Activated naive CD8-positive, alpha-beta T cell treated with anti-CD3 and anti-CD28 coated beads, Interleukin-2, amount 50 U/mL, for 16 hours (primary cell): ENCODE measurements around the gene KCTD18.

Experiments used
- DNase-seq: peaks from one replicate; pipeline ENCODE4 v3.0.0-alpha.2; 2020; ENCODE audit warnings: low read depth, low spot score

Gene KCTD18

DNA sequence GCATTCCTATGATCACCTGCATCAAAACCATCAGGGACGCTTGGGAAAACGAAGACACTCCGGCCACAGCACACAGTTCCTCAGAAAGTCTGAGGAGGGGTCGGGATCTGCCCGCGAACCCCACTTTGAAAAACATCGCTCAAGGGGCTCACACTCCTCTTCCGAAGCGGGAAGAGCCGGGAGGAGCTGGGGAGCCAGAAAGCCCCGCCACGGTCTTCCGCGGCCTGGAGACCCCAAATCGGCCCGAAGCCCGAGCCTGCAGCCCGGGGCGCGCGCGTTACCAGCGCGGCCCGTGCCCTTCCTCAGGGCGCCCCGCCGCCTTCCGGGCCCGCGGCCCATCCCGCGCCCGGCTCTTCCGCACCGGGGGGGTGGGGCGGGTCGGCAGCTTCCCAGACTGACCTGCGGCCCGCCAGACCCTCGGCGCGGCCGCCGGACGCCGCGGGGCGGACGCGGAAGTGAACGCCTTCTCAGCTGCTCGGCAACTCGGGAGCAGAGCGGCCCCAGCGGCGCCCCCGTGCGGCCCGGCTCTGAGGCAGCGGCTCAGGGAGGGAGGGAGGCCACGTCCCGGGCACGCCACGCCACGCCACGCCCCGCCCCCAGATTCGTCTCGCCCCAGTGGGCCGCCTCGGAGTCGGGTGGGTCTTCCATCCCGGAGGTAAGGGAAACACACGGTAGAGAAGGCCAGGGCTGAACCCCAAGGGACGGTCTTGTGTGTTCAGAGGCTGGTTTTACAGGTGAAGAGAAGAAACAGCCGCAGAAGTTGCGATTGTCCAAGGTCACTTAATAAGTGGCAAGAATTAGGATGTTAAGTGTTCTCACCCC lies at the start of gene KCTD18:
KCTD18 (minus strand) TSS at position 457 of the 822 bp plus-strand sequence. CDS start 3,052 bp downstream, outside the sequence.
- peak; percentile 76 for DNase-seq

DNA sequence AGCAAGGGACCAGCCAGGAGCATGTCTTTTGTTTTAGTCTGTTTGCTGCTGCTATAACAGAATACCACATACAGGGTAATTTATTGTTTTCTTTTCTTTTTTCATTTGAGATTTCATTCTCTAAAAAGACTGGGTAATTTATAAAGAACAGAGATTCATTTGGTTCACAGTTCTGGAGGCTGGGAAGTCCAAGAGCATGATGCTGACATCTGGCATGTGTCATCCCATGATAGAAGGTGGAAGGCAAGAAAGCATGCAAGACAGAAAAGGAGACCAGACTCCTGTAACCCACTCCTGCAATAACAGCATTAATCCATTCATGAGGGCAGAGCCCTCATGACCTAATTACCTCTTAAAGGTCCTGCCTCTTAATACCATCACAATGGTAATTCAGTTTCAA lies 30.9 kb upstream of the KCTD18 start:
- no peak for DNase-seq

DNA sequence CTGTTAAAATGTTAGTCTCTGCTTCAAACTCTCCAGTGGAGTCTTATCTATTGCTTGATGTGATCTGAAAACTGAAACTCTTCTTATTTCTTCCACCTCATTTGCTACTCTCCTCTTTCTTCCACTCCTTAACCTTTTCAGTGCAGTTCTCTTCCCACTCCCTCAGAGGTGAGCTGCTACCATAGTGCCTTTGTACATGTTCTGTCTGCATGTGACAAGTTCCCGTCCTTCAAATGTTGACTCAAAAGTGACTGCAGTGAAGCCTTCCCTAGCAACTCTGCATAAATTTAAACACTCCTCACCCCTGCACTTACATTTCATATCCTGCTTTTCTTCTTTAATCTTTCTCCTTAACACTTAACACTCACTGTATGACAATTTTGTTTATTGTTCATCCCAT lies 28.3 kb upstream of the KCTD18 start:
- DNase-seq: no peak

DNA sequence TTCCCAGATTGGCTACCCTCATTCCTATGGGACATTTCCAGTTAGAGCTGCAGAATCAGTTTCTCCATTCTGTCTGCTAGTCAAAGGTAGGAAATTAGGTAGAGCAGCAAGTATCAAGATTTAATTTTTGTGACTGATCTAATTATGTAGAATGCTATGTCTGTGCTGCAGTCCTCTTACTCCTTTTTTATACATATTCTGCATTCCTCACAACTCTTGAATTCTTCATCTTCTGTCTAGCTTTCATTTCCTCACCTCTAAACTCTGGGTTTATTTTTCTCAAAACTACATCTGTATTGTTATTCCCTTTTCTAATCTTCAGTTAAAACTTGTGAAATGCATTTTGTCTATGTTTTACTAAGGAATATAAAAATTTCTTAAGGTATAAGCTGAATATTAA lies 24.7 kb upstream of the KCTD18 start:
- no peak for DNase-seq

DNA sequence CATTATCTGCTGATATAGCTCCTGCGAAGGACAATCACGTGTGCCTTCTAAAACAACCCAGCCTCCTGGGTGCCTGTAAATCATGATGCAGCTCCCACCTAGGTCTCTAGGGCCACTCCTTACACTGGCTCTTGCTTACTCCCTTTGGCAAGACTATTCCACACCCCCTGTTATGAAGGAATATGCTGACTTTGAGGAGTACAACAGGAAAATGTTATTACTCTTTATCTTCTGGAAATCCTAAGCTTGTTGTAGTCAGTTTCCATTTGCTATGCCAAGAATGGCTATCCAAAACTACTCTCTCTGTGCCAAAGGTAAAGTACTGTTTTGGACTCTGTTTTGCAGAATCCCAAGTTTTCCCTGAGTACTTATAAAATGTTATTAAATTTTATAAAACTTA lies 23.9 kb upstream of the KCTD18 start:
- no peak for DNase-seq

DNA sequence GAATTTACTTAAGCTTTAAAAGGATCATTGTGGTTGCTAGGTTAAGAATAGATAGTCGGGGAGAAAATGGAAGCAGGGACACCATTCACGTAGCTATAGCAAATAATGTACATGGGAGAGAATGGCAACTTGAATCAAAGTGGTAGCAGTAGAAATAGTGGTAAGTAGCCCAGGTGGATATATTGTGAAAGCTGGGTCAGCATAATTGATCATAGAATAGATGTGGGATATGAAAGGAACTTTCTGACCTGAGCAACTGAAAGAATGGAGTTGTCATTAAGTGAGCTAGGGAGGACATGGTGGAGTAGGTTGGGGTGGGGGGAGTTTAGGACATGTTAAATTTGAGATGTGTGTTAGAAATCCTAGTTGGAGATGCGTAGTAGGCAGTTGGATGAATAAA lies 18.4 kb upstream of the KCTD18 start:
- no peak for DNase-seq

DNA sequence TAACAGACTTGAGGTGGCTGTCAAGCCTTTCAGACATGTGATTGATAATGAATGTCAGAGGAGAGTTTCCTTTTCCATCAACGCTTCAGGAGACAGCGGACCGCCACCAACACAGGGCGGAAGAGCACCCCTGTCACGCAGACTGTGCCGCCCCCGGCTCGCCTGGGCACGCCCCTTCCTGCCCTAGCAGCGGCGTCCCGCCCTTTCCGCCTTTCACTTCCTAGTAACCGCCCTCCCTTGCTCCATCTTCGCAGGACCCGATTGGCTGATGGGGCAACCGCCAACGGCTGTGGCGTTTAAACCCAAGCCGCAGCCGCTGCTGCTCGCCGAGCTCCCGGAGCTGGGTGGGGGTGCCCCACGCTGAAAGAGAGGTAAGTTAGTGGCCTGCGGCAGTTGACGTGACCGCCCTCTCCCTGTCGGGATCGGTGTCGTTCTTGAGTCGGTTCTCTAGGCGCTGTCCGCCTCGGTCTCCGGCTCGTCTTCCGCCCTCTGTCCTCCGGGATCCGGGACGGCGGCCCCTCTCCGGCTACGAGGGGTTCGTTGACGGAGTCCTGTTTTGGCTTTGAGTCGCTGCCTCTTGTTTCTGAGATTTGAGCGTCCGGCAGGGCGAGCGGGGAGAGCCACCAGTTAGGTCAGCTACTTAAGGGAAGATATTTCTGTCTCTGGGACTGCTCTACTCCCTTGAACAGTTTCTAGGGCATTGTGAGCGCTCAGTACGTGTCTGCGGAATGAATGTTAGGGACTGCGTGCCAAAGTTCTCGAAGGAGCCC lies 16.2 kb upstream of the KCTD18 start, which contains the start of gene SGO2:
SGO2 (plus strand) TSS at position 326 of the 770 bp plus-strand sequence. CDS start 6,769 bp downstream, outside the sequence.
- peak; percentile 91 for DNase-seq

DNA sequence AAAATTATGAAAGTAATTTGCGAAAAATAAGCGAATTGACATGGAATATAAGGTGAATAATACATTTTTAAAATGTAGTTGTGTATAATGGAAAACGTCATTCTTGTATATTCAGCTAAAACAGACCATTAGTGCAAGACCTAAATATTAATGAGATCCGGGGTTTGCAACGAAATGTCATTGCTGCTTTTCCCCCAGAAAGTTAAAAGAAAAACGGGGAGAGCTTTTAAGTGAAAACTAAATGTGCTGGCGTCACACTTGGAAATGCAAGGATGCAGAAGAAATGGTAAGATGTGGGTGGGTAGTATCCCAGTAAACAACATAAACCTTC lies 15.6 kb upstream of the KCTD18 start:
- no peak for DNase-seq

DNA sequence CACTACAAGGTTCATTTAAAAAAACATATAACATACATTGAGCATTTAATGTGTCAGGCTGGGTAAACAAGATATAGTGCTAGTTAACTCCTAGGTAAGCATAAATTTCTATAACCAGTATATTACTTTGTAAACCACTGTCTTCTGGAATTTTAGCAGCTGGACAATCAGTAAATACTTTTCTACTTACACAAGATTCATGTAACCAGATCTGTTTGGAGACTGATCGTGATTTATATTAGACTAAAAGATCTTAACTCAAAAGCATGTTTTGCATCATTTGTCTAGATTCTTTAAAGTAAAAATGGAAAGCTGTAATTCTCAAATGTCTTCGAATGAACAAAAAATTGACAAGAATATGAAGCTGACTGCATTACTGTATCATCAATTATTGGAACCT lies 15.2 kb upstream of the KCTD18 start:
- DNase-seq: no peak

DNA sequence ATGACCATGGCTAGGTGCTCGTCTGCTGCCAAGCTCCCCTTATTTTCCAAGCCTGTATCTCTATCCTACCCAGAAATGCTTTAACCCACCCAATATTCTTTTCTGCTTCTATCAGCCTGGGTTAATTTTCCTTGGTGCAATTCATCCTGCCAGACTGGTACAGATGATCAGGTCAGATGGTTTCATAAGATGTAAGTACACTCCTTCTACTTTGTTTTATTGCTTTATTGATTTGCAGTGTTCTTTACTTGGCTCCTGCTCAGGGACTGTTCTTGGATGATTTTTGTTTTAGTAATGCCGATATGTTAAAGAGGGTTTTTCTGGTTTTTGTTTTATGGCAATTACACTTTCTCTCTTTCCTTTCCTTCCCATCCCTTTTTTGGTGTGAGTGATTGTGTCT lies 13.7 kb upstream of the KCTD18 start:
- DNase-seq: no peak

DNA sequence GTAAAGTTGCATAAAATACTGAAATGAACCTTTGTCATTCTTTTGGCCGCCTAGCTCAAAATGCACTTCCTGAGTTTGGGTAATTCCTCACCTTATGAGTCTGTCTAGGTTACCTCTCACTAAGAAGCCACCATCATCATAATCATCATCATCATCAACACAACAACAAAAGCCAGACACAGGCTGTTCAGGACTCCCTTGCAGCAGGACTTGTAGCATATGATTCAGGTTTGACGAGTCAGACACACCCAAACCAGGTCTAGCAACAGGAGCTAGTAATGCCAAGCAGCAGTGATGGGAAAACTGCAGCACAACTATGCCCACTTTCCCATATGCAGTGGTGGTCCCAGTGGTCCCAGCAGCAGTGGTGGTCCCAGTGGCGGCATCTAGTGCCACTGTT lies 13.3 kb upstream of the KCTD18 start:
- no peak for DNase-seq

DNA sequence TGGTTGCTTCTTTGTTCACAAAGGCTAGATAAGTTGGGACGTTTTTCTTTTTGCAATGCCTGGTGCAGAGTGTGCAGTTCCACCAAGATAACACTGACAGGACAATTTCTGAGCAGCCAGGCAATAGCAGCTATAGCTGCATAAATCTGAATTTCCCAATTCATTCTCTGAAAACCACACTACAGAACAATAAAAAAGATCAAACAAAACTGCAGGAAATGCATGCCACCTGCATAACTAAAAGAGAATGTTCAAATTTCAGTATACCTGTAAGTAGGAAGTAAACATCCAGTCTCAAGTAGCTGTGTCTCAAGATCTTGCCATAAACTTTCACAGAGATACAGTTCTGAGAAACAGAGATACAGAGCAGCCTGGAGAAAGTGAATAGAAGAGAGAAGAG lies 5.3 kb upstream of the KCTD18 start:
- no peak for DNase-seq

DNA sequence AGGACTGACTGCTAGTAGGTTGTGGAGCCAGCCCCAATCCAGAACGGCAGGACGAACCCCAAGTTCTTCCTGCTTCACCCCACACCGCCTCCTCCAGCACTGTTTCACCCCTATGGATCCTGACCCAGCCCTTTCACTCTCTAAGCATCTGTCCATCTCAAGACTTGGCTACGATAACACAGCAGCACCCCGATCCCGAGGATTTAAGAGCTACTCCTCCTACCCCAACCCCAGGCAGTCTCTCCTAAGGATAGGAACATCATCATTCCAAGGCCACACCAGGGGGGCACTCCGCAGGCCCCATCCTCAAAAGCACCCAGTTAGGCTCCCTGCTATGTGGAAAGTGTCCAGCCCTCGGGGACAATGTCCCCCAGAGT lies 645 bp downstream of the KCTD18 start:
- no peak for DNase-seq

DNA sequence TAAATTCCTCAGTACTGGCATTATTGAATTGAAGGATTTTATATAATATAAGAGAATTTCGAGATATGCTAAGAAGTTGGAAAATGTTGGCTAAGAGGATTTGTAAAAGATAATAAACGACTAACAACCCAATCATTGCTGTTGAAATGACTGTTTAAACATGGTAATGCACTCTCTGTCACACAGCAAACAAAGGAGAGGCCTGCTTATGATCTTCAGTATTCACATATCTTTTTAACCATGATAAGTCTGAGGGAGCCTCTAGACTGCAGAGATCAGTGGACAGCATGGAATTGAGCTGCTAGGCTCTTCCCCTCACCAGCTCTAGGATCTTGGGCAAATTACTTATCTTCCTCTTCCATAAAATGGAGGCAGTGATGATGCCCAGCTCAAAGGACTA lies 2.7 kb downstream of the KCTD18 start:
- no peak for DNase-seq

DNA sequence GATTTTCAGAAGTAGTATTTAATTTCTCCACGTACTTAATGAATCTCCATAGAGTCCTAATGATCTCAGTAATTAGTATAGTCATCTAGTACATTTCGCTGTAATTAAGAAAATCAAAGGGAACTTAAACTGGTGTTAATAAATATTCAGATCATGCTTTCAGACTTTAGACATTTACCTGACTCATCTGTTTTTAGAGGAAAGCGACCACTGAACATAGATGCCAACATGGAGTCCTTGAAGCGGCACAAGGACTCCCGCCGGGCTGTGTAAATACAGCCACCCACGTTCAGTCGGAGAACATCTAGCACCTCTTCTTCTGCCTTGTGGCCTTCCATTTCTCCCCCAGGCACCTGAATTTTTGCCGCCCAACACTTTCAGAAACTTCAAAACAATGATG lies 3.2 kb downstream of the KCTD18 start:
- no peak for DNase-seq

DNA sequence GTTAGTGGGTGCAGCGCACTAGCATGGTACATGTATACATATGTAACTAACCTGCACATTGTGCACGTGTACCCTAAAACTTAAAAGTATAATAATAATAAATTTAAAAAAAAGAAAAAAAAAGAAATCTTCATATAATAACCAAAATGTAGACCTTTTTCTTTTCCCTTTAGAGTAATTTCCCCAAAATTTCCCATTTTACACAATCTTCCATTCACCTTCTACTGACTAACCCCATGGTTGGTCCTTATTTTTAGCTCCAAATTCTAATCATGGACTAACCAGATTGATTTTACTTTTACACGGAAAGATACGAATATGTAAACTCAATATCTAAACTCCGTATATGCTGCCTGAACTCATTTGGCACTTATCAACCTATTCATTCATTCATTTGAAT lies 7.7 kb downstream of the KCTD18 start:
- no peak for DNase-seq

DNA sequence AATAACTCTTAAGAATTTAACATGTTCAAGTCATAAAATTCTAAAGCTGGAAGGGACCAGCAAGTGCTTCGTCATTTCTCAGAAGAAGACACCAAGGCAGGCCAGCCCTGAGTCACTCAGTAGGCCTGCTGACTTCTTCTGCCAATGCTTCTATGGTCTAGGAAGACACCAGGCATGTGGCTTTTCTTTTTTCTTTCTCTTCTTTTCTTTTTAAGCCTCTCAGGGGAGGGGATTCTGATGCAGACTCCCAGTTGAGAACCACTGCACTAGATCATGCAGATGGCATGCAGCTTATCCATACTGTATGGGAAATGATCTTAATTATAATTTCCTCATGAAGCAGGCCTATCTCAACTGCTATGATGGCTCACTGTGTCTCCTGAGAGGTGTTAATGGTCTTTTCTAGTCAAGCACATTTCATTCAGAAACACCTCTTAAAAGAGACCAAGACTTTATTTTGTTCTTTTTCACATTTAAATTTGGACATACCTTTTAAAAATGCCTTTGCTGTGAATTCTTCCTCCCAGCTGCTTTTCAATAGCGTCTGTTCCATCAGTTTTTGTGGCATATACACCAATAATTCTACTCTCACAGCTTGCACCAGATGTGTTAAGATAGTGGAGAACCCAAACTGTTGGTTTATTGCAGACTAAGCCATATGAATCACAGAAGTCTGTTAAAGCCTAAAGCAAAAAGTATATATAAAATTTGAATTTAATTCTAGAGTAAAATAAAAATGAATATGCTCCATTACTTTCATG lies 11.3 kb downstream of the KCTD18 start:
- no peak for DNase-seq

DNA sequence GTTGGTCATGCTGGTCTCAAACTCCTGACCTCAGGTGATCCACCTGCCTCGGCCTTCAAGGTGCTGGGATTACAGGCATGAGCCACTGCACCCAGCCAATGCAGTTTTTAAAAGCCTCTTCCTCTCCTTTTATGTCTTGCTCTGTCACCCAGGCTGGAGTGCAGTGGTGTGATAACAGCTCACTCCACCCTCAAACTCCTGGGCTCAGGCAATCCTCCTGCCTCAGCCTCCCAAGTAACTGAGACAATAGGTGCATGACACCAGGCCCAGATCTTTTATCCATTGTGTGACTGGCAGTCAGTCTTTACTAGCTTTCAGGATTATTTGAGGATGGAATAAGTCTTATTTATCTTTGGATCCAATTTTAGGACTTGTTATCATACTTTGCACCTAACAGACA lies 13.2 kb downstream of the KCTD18 start:
- no peak for DNase-seq

DNA sequence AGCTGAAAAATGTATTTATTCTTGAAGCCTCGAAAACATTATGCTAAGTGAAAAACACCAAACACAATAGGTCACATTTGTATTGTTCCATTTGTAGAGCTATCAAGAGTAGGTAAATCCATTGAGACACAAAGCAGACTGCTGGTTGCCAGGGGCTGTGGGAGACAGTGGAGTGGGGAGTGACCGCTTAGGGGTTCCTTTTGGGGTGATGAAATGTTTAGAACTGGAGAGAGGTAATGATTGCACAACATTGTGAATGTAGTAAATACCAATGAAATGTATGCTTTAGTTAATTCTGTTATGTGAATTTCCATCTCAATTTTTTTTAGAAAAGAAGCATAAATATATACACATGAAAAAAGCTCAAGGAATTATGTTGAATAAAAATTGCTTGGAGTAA lies 15.8 kb downstream of the KCTD18 start:
- DNase-seq: no peak

DNA sequence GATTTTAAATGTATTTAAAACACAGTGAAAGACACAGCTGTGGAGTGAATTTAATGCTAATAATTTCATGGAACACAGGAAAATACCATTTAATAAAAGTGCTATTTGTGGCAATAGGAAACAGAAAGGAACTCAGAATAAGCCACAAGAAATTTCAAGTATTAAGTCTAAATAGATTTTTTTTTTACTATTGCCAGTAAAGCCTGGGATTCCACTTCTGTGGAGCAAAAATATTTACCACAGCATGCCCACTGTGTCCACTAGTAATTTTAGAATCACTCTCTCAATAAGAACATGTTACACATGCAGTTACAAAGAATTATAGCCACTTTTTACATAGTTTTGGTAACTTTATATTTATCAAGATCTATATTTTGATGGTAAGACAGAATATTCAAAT lies 17.2 kb downstream of the KCTD18 start:
- DNase-seq: no peak

DNA sequence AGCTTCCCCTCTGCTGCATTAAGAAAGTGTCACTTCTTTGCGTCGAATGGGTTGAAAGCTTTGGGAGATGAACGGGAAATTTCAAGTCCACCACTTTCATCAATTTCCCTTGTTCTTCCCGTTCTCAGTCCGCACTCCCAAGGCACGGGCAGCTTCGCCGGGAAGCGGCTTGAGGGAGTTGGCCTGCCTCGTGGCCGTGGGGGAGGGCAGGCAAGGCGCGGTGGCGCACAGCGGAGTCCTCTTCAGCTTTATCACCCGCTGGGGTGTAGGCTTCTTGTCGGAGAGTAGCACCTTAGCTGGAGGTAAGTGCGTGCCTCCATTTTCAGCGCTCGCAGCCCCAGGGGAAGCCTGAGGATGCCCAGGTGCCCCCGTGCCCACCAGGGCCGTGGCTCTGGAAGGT lies 19.9 kb downstream of the KCTD18 start:
- no peak for DNase-seq

DNA sequence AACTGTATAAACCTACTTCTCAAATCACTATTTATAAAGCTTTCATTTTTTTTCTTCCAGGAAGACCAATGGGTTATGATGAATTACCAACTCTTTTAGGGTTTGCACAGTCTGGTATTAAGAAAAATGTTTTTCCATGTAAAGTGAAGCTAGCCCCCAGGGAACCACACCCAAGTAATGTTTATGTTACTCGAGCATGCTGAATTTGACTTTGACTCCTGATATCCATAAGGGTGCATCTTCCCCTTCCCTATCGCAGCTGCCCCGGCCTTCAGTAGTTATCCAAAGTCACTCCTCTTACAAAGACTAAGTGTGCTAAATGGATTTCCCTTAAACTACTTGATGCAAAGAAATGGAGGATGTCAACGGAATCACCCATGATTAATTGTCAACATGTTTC lies 21.7 kb downstream of the KCTD18 start:
- no peak for DNase-seq
